T-helper 2 cell treated with Interferon-gamma antibody and Interleukin-4, amounts not matched to agents 5 μg/mL and 100 μg/mL, for 36 hours (primary cell): ENCODE data around the gene TRIM26.

Experiments used
- DNase-seq: peaks from one replicate; pipeline ENCODE4 v3.0.0; 2021; ENCODE audit warnings: low spot score
- H3K27ac Mint-ChIP-seq: one replicate; pipeline ENCODE4 v1.8.0; 2021; ENCODE audit warnings: mild to moderate bottlenecking, mixed read lengths
- H3K27me3 Mint-ChIP-seq: one replicate; pipeline ENCODE4 v1.8.0; 2021; ENCODE audit warnings: low read depth, mixed read lengths
- H3K36me3 Mint-ChIP-seq: one replicate; pipeline ENCODE4 v1.8.0; 2021; ENCODE audit warnings: low read depth, mixed read lengths
- H3K4me1 Mint-ChIP-seq: one replicate; pipeline ENCODE4 v1.8.0; 2021; ENCODE audit warnings: low read depth, mixed read lengths
- H3K4me3 Mint-ChIP-seq: one replicate; pipeline ENCODE4 v1.8.0; 2022; ENCODE audit warnings: mild to moderate bottlenecking, moderate library complexity, mixed read lengths
- H3K9me3 Mint-ChIP-seq: one replicate; pipeline ENCODE4 v1.8.0; 2021; ENCODE audit warnings: mixed read lengths

TRIM26 gene

DNA sequence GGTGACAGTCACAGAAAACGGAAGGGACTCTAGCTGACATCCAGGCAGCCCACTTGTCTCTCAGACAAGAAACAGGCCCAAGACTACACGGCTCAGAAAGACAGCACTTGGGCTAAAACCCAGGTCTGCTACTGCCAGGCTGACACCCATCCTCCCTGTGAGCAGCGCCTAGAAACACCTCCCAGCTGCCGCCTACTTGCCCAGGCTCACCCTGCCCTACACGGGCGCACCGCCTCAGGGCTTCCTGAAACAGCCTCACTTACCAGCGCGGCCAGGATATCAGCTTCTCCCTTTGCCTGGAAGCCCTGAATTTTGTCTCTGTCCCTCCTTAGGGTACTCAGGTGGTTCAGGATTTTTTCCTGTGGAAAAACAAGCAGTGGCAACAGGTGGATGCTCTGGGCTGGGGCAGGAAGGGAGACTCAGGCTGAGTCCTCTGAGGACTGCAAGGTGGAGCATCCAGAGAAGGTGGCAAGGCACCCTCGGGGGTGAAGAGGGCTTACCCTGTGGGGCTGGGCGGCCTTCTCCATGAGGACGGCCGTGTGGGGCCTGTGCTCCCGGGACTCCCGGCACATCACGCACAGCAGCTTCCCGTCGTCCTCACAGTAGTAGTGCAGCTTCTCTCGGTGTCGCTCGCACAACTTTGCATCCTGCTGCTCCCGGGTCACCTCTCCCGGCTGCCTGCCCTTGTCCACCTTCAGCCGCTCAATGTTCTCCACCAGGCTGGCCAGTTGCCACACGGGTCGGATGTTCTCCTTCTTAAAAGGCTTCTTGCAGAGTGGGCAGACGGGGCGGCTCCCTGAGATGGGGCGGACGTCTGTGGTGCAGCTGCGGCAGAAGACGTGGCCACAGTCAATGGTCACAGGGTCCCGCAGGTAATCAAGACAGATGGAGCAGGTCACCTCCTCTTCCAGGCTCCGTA lies 14.8 kb downstream of the TRIM26 start:
- Mint-ChIP-seq H3K36me3 (peaks cover 44% of the 10 kb centered on the region), H3K27me3 (no peaks in the 10 kb centered on the region), H3K9me3 (no peaks in the 10 kb centered on the region), H3K4me3 (no peak overlapping the region), H3K27ac (no peak overlapping the region), H3K4me1 (peaks cover 19% of the 10 kb centered on the region)
- DNase-seq, result no peak

DNA sequence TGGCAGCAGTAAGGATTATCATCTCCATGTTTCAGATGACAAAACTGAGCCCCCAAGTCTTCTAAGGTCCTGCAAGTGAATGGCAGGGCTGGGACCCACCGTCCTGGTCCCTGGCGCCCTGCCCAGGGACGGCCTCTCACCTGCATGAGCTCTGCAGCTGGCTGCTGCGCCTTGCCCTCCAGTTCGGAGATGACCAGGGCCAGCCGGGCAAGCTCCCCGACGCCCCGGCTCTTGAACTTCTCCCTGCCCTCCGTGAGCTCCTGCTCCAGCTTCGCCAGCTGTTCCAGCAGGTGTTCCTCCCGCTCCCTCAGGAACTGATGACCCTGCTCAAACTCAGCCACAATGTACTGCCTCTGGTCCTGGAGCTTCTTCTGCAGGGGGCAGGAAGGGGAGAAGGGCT lies 16.8 kb downstream of the TRIM26 start:
- Mint-ChIP-seq H3K4me3 (no peak overlapping the region), H3K4me1 (peaks cover 11% of the 10 kb centered on the region), H3K27ac (no peak overlapping the region), H3K36me3 (peaks cover 48% of the 10 kb centered on the region), H3K27me3 (no peaks in the 10 kb centered on the region), H3K9me3 (no peaks in the 10 kb centered on the region)
- no peak for DNase-seq

GRCh38 chr6:30195951-30196350 lies 17.3 kb downstream of the TRIM26 start:
- no peaks in the 10 kb centered on the region for H3K9me3 Mint-ChIP-seq
- H3K4me1 Mint-ChIP-seq, result peaks cover 8% of the 10 kb centered on the region
- H3K27me3 Mint-ChIP-seq, result no peaks in the 10 kb centered on the region
- no peak overlapping the region for H3K4me3 Mint-ChIP-seq
- DNase-seq, result no peak
- H3K27ac Mint-ChIP-seq, result no peak overlapping the region
- peaks cover 49% of the 10 kb centered on the region for H3K36me3 Mint-ChIP-seq

DNA sequence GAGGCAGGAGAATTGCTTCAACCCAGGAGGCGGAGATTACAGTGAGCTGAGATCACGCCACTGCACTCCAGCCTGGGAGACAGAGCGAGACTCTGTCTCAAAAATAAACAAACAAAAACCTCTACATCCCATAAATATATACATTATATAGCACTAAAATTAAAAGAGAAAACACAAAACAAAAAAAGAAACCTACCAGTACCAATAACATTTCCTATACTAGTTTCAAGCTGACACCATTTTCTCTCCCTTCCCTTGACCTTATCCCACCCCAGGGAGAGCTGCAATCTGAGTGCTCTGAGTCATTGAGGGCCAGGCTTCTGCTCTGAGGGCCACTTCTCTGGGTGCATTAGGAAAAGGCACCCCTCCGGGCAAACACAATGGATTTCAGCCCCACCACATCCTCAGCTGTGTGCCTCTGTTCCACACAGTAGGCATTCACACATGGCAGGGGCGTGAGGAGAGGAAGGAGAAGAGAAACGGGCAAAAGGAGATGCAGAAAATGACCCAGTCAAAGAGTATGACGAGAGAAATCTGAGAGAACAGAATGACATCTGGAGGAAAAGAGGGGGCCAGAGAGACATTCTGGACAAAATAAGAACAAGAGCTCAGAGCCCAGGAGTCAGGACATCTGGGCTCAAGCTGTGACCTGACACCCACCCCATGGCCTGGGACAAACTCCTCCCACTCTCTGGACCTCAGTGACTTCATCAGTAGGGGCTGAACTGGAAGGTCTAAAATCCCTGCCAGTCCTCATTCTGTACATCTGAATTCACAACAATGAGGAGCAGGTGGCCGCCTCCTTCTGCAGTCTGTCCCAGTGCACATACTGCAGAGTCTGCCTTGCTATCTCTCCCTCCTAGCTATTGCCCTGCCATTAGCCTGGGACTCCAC lies 18.2 kb downstream of the TRIM26 start:
- Mint-ChIP-seq H3K4me1 (peaks cover 3% of the 10 kb centered on the region), H3K36me3 (peaks cover 47% of the 10 kb centered on the region), H3K27me3 (no peaks in the 10 kb centered on the region), H3K4me3 (no peak overlapping the region), H3K27ac (peak overlapping the region; percentile 31), H3K9me3 (no peaks in the 10 kb centered on the region)
- no peak for DNase-seq

GRCh38 chr6:30192076-30192475 lies 21.1 kb downstream of the TRIM26 start:
- Mint-ChIP-seq H3K36me3 (peaks cover 50% of the 10 kb centered on the region), H3K4me3 (no peak overlapping the region), H3K4me1 (peaks cover under 1% of the 10 kb centered on the region), H3K27me3 (no peaks in the 10 kb centered on the region), H3K27ac (no peak overlapping the region), H3K9me3 (no peaks in the 10 kb centered on the region)
- no peak for DNase-seq

DNA sequence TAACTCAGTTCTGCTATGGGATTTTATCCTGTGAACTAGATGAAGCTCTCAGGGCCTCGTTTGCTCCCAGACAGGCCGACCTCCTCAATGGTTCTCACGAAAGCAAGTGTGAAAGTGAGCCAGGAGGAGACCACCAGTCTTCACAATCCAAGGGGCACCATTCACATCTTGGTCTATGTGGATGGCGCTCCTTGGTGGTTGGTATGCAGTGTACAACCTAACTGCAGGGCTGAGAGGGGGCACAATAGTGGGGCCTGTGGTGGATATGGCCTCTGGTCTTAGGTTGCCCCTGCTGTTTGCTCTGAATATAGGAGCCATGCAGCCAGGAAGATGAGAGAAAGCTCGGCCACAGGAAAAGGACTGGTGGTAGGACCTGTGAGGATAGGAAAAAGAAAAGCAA lies 24.7 kb downstream of the TRIM26 start:
- Mint-ChIP-seq H3K4me3 (no peak overlapping the region), H3K36me3 (peaks cover 52% of the 10 kb centered on the region), H3K27me3 (no peaks in the 10 kb centered on the region), H3K27ac (no peak overlapping the region), H3K4me1 (no peaks in the 10 kb centered on the region), H3K9me3 (no peaks in the 10 kb centered on the region)
- no peak for DNase-seq

DNA sequence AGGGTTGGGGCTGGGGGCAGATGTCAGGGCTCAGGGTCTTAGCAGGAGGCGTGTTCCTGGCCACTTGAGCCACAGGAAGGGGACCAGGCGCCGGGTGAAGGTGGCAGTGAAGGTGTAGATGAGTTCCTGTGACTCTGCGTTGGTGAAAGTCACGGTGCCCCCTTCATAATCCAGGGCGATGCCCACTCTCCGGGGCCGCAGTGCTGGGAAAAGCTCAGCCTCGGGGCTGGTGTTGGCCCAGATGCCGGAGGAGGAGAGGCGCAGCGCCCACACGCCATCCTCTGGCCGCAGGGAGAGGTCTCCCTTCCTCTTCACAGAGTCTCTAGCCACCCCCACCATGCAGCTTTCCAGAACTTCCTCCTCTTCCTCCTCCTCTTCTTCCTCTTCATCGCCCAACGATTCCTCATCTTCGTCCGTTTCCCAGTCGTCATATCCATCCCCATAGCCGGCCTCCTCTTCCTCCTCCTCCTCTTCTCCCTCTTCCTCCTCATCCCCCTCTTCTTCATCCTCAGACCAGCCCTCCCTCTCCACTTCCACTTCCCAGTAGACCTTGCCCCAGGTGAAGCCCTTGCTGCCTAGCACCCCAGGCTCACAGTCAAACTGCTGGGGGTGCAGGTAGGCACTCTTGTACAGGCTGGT lies 27.2 kb downstream of the TRIM26 start:
- Mint-ChIP-seq H3K27me3 (no peaks in the 10 kb centered on the region), H3K4me3 (no peak overlapping the region), H3K36me3 (peaks cover 45% of the 10 kb centered on the region), H3K4me1 (no peaks in the 10 kb centered on the region), H3K27ac (no peak overlapping the region), H3K9me3 (peaks cover 6% of the 10 kb centered on the region)
- no peak for DNase-seq

DNA sequence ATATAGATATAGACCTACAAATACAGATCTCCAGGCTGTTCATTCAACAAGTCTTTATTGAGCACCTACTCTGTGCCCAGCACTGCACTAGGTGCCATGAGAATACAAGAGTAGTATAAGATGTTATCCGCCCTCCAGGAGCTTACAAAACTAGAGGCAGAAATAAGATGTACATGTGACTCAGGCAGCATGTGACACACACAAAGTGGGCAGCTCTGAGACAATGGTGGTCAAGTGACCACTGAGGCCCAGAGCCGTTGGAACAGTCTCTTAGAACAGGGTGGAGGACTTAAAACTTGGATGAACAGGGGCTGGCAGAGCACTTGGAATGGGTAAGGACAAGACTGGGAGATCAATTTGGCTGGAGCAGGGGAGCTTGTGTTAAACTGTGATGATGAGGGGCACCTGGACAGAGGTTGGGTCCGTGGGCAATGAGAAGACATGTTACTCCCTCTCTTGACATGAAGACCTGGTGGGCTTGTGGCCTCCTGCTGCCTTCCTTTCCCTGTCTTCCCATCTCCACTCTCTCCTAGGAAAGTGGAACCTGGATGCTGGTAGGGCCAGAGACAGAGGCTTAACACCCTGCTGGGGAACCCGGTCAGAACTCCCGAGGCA lies 28.7 kb downstream of the TRIM26 start:
- Mint-ChIP-seq H3K27ac (no peak overlapping the region), H3K36me3 (peaks cover 34% of the 10 kb centered on the region), H3K4me3 (no peak overlapping the region), H3K27me3 (peaks cover 3% of the 10 kb centered on the region), H3K9me3 (peaks cover 14% of the 10 kb centered on the region), H3K4me1 (no peaks in the 10 kb centered on the region)
- DNase-seq, result no peak

DNA sequence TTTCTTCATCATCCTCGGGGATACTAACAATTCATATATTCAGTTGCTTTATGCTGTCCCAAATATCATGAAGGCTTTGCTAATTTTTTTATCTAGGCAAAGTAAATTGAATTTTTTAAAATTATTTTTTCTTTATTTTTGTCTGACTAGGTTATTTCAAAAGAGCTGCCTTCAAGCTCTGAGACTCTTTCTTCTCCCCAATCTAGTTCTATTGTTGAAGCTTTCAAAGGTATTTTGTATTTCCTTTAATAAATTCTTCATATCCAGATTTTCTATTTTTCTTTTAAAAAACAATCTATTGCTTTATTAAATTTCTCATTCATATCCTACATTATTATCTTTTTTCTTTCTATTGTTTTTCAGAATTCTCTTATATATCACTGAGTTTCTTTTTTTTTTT lies 33.1 kb downstream of the TRIM26 start:
- peaks cover 39% of the 10 kb centered on the region for H3K27me3 Mint-ChIP-seq
- H3K36me3 Mint-ChIP-seq, result peaks cover 6% of the 10 kb centered on the region
- H3K4me3 Mint-ChIP-seq, result no peak overlapping the region
- DNase-seq, result no peak
- no peak overlapping the region for H3K27ac Mint-ChIP-seq
- peaks cover 22% of the 10 kb centered on the region for H3K9me3 Mint-ChIP-seq
- no peaks in the 10 kb centered on the region for H3K4me1 Mint-ChIP-seq

- no peaks in the 10 kb centered on the region for H3K36me3 Mint-ChIP-seq
Measured at GRCh38 chr6:30178837-30179236, 34.4 kb downstream of the TRIM26 start.

DNA sequence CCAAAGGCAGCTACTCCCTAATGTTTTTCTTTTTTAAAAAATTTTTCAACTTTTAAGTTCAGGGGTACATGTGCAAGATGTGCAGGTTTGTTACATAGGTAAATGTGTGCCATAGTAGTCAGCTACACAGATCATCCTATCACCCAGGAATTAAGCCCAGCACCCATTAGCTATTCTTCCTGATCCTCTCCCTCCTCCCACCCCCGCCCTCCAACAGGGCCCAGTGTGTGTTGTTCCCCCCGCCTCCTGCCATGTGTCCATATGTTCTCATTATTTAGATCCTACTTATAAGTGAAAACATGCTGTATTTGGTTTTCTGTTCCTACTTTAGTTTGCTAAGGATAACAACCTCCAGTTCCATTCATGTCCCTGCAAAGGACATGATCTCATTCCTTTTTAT lies 37.4 kb downstream of the TRIM26 start:
- Mint-ChIP-seq H3K36me3 (no peaks in the 10 kb centered on the region), H3K27ac (no peak overlapping the region), H3K4me1 (peaks cover 2% of the 10 kb centered on the region), H3K9me3 (peaks cover 13% of the 10 kb centered on the region), H3K27me3 (peaks cover 72% of the 10 kb centered on the region), H3K4me3 (no peak overlapping the region)
- DNase-seq, result no peak

More at GRCh38 chr6:30178837-30179236, 34.4 kb downstream of the TRIM26 start:
- Mint-ChIP-seq H3K27me3 (peaks cover 51% of the 10 kb centered on the region), H3K27ac (no peak overlapping the region), H3K4me3 (no peak overlapping the region), H3K9me3 (peaks cover 22% of the 10 kb centered on the region), H3K4me1 (no peaks in the 10 kb centered on the region)
- DNase-seq, result no peak

- Mint-ChIP-seq H3K4me3 (no peak overlapping the region), H3K9me3 (no peaks in the 10 kb centered on the region), H3K4me1 (peaks cover 5% of the 10 kb centered on the region), H3K36me3 (no peaks in the 10 kb centered on the region), H3K27ac (no peak overlapping the region), H3K27me3 (peaks cover 68% of the 10 kb centered on the region)
- no peak for DNase-seq
Measured at GRCh38 chr6:30172681-30173080, 40.5 kb downstream of the TRIM26 start.

GRCh38 chr6:30171677-30172471 lies 41.3 kb downstream of the TRIM26 start:
- no peak for DNase-seq
- Mint-ChIP-seq H3K27ac (no peak overlapping the region), H3K36me3 (no peaks in the 10 kb centered on the region), H3K27me3 (peaks cover 60% of the 10 kb centered on the region), H3K4me3 (no peak overlapping the region), H3K4me1 (peaks cover 9% of the 10 kb centered on the region), H3K9me3 (no peaks in the 10 kb centered on the region)
